Endothelial cell of umbilical vein (primary cell): ENCODE measurements around the gene MARVELD1.

ENCODE experiments used
- CTCF ChIP-seq, 2 donors: IDR thresholded peaks; 1 replicate in 1 of 2; 2 replicates in 1 of 2; pipeline ENCODE4 v1.5.1; 2011; ENCODE audit warnings: low read length in 2 of 2, mild to moderate bottlenecking in 2 of 2, moderate library complexity in 2 of 2, control low read depth in 1 of 2, inconsistent platforms in 1 of 2, low read depth in 1 of 2; ENCODE audit not compliant: insufficient read depth in 1 of 2; ENCODE audit errors: extremely low read depth in 1 of 2
- MYC ChIP-seq: IDR thresholded peaks from one replicate; pipeline ENCODE4 v1.6.1; 2011; ENCODE audit warnings: mild to moderate bottlenecking, low read depth, low read length
- POLR2A ChIP-seq: IDR thresholded peaks from 2 replicates; pipeline ENCODE4 v1.6.1; 2012; ENCODE audit warnings: low read depth, mild to moderate bottlenecking, control low read depth, low read length
- POLR2AphosphoS5 ChIP-seq: IDR thresholded peaks from 2 replicates; pipeline ENCODE4 v1.6.1; 2012; ENCODE audit warnings: low read depth, mild to moderate bottlenecking, control low read depth, low read length, moderate library complexity; ENCODE audit not compliant: insufficient read depth

GRCh38 chr10:97708167-97708566 is 5.4 kb upstream of the MARVELD1 start:
- no peak for TF ChIP-seq POLR2AphosphoS5
- TF ChIP-seq CTCF (IDR thresholded peaks at IDR 0.05; ENCODE audit: extremely low read depth in 1 of 2, insufficient read depth in 1 of 2, low read depth in 1 of 2, low read length in 2 of 2): no peak
- no peak for TF ChIP-seq POLR2A
- TF ChIP-seq MYC: no peak
